ENCODE data around the gene STEAP1B.

STEAP1B gene

GRCh38 chr7:22385326-22385725 is 114.7 kb downstream of the STEAP1B start:
- H3K4me3 ChIP-seq (replicated peaks; ENCODE audit: low read depth, low read length) = no peak overlapping the region
- no peak for TF ChIP-seq CTCF (IDR thresholded peaks at IDR 0.05; ENCODE audit: low read depth, low read length, missing control alignments)
- DNase-seq (ENCODE audit: extremely low read depth, low read depth) = no peak

GRCh38 chr7:22380333-22380732 is 119.7 kb downstream of the STEAP1B start:
- no peak for TF ChIP-seq CTCF (IDR thresholded peaks at IDR 0.05; ENCODE audit: low read depth, low read length, missing control alignments)
- no peak for DNase-seq (ENCODE audit: extremely low read depth, low read depth)
- no peak overlapping the region for H3K4me3 ChIP-seq (replicated peaks; ENCODE audit: low read depth, low read length)

- TF ChIP-seq CTCF (IDR thresholded peaks at IDR 0.05; ENCODE audit: low read depth, low read length, missing control alignments) = no peak
- DNase-seq (ENCODE audit: extremely low read depth, low read depth) = no peak
- no peak overlapping the region for H3K4me3 ChIP-seq (replicated peaks; ENCODE audit: low read depth, low read length)
Measured at GRCh38 chr7:22378199-22378980, 121.6 kb downstream of the STEAP1B start.

- no peak for TF ChIP-seq CTCF (IDR thresholded peaks at IDR 0.05; ENCODE audit: low read depth, low read length, missing control alignments)
Measured at GRCh38 chr7:22377703-22378102, 122.3 kb downstream of the STEAP1B start.

GRCh38 chr7:22375359-22376048 is 124.5 kb downstream of the STEAP1B start:
- no peak overlapping the region for H3K4me3 ChIP-seq (replicated peaks; ENCODE audit: low read depth, low read length)
- no peak for TF ChIP-seq CTCF (IDR thresholded peaks at IDR 0.05; ENCODE audit: low read depth, low read length, missing control alignments)
- DNase-seq (ENCODE audit: extremely low read depth, low read depth) = no peak

More at GRCh38 chr7:22377703-22378102, 122.3 kb downstream of the STEAP1B start:
- no peak for DNase-seq (ENCODE audit: extremely low read depth, low read depth)
- H3K4me3 ChIP-seq (replicated peaks; ENCODE audit: low read depth, low read length) = no peak overlapping the region

- H3K4me3 ChIP-seq (replicated peaks; ENCODE audit: low read depth, low read length) = no peak overlapping the region
- DNase-seq (ENCODE audit: extremely low read depth, low read depth) = no peak
- TF ChIP-seq CTCF (IDR thresholded peaks at IDR 0.05; ENCODE audit: low read depth, low read length, missing control alignments) = no peak
Measured at GRCh38 chr7:22373911-22374310, 126.1 kb downstream of the STEAP1B start.
